HG03039 (cell line): ENCODE measurements around the gene TNFRSF13B.
"Not testable (repeated sequence)": the region's sequence is repeated elsewhere in the genome, so short reads cannot be mapped to it uniquely, and the experiment has no call there.

ENCODE experiments used
- ATAC-seq: cut with Tn5 transposase; IDR thresholded peaks from one replicate; pipeline ENCODE4 v1.9.1; 2021; ENCODE audit warnings: mild to moderate bottlenecking, moderate library complexity; ENCODE audit not compliant: unreplicated experiment

Gene TNFRSF13B

GRCh38 chr17:16971458-16972338 is at the start of gene TNFRSF13B:
TSS of gene TNFRSF13B (minus strand) at chr17:16972118. CDS start at chr17:16972075, 43 bp downstream.
- no peak for ATAC-seq

- ATAC-seq: no peak
These were observed 49.4 kb upstream of the TNFRSF13B start for GRCh38 chr17:17021194-17021863.

GRCh38 chr17:17020821-17021193 is 48.9 kb upstream of the TNFRSF13B start:
- ATAC-seq: no peak

- ATAC-seq: no peak
These were observed 48.1 kb upstream of the TNFRSF13B start for GRCh38 chr17:17019891-17020456.

GRCh38 chr17:17019430-17019762 is 47.5 kb upstream of the TNFRSF13B start:
- ATAC-seq: no peak

GRCh38 chr17:17018612-17019429 is 46.9 kb upstream of the TNFRSF13B start:
- ATAC-seq: no peak

GRCh38 chr17:17018021-17018441 is 46.1 kb upstream of the TNFRSF13B start:
- ATAC-seq: no peak

GRCh38 chr17:17017343-17018014 is 45.6 kb upstream of the TNFRSF13B start:
- no peak for ATAC-seq

GRCh38 chr17:17016199-17017197 is 44.6 kb upstream of the TNFRSF13B start:
- ATAC-seq: not testable (repeated sequence)

GRCh38 chr17:17015230-17015629 is 43.3 kb upstream of the TNFRSF13B start:
- ATAC-seq: no peak

GRCh38 chr17:17014748-17015124 is 42.8 kb upstream of the TNFRSF13B start:
- not testable (repeated sequence) for ATAC-seq

- ATAC-seq: not testable (repeated sequence)
These were observed 42.2 kb upstream of the TNFRSF13B start for GRCh38 chr17:17013828-17014747.

- ATAC-seq: not testable (repeated sequence)
These were observed 39.4 kb upstream of the TNFRSF13B start for GRCh38 chr17:17011043-17011907.

- not testable (repeated sequence) for ATAC-seq
These were observed 38.7 kb upstream of the TNFRSF13B start for GRCh38 chr17:17010545-17011034.

GRCh38 chr17:17009972-17010371 is 38.1 kb upstream of the TNFRSF13B start:
- ATAC-seq: not testable (repeated sequence)

- ATAC-seq: not testable (repeated sequence)
These were observed 36.9 kb upstream of the TNFRSF13B start for GRCh38 chr17:17008621-17009397.
